ENCODE results near the gene OR56B4.

OR56B4 gene

DNA sequence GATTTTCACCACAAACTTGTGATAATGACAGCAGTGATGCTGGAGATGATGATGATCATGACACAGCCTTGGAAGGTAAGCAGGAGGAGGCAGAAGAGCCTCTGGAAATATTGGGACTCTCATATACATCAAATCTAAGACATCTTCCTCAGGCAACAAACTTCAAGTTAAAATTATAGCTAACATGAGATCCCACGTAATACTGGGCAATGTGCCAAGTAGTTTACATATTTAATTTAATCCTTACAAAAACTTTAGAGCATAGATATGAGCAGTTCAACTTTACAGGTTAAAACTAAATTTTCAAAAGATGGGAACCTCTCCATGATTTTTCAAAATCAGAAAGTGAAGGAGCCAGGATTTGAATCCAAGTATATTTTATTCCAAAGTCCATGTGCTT, 43.6 kb downstream of the OR56B4 start:
- no peak overlapping the region for H3K27ac ChIP-seq (ENCODE audit: low read length)
- no peaks in the 10 kb centered on the region for H3K9me2 ChIP-seq (replicated peaks; ENCODE audit: insufficient read depth, low read length)
- DNase-seq = no peak
- H3K4me2 ChIP-seq (ENCODE audit: low read depth, low read length) = no peak overlapping the region
- H4K20me1 ChIP-seq (ENCODE audit: insufficient read depth, low read length) = no peaks in the 10 kb centered on the region
- no peaks in the 10 kb centered on the region for H3K79me2 ChIP-seq (ENCODE audit: low read length)
- no peak overlapping the region for H2AFZ ChIP-seq (ENCODE audit: low read length)
- H3K4me1 ChIP-seq (ENCODE audit: low read length) = no peaks in the 10 kb centered on the region
- H3K9ac ChIP-seq (ENCODE audit: low read length) = no peak overlapping the region
- TF ChIP-seq CTCF (IDR thresholded peaks at IDR 0.05; ENCODE audit: low read length) (no peak), EZH2phosphoT487 (IDR thresholded peaks at IDR 0.05; ENCODE audit: low read length) (no peak), EZH2 (optimal IDR thresholded peaks at IDR 0.05; ENCODE audit: low read depth, low read length) (no peak)
- H3F3A ChIP-seq (ENCODE audit: insufficient read depth, low read length) = no peaks in the 10 kb centered on the region
- no peak overlapping the region for H3K4me3 ChIP-seq (ENCODE audit: low read length)
- H3K9me3 ChIP-seq (replicated peaks; ENCODE audit: insufficient read depth, low read length) = no peaks in the 10 kb centered on the region
- no peaks in the 10 kb centered on the region for H3K27me3 ChIP-seq (replicated peaks; ENCODE audit: insufficient read depth, low read length)
- no peaks in the 10 kb centered on the region for H3K36me3 ChIP-seq (replicated peaks; ENCODE audit: insufficient read depth, low read length)

DNA sequence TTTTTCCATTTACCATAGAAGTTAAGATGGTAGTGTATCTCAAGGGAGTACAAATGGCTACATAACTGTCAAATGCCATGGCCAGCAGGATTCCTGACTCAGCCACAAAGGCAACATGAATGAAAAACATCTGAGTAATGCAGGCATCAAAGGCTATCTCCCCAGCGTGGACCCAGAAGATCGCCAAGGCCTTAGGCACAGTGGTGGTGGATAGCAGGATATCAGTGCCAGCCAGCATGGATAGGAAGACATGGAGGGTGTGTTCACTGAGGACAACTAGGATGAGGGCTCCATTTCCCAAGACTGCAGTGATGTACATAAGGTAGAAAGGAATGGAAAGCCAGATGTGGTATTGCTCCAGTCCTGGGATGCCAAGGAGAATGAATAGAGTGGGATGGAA, 44.6 kb downstream of the OR56B4 start:
- no peak for TF ChIP-seq CTCF (IDR thresholded peaks at IDR 0.05; ENCODE audit: low read length)
- TF ChIP-seq EZH2 (optimal IDR thresholded peaks at IDR 0.05; ENCODE audit: low read depth, low read length) = no peak
- TF ChIP-seq EZH2phosphoT487 (IDR thresholded peaks at IDR 0.05; ENCODE audit: low read length) = no peak
- Histone ChIP-seq H3K9ac (ENCODE audit: low read length) (no peak overlapping the region), H3K4me1 (ENCODE audit: low read length) (no peaks in the 10 kb centered on the region), H3K4me3 (ENCODE audit: low read length) (no peak overlapping the region), H3K4me2 (ENCODE audit: low read depth, low read length) (no peak overlapping the region), H3K27me3 (replicated peaks; ENCODE audit: insufficient read depth, low read length) (no peaks in the 10 kb centered on the region), H3K9me2 (replicated peaks; ENCODE audit: insufficient read depth, low read length) (no peaks in the 10 kb centered on the region), H2AFZ (ENCODE audit: low read length) (no peak overlapping the region), H3K36me3 (replicated peaks; ENCODE audit: insufficient read depth, low read length) (no peaks in the 10 kb centered on the region), H3K79me2 (ENCODE audit: low read length) (no peaks in the 10 kb centered on the region), H3K9me3 (replicated peaks; ENCODE audit: insufficient read depth, low read length) (no peaks in the 10 kb centered on the region), H4K20me1 (ENCODE audit: insufficient read depth, low read length) (no peaks in the 10 kb centered on the region), H3F3A (ENCODE audit: insufficient read depth, low read length) (no peaks in the 10 kb centered on the region), H3K27ac (ENCODE audit: low read length) (no peak overlapping the region)
- no peak for DNase-seq

DNA sequence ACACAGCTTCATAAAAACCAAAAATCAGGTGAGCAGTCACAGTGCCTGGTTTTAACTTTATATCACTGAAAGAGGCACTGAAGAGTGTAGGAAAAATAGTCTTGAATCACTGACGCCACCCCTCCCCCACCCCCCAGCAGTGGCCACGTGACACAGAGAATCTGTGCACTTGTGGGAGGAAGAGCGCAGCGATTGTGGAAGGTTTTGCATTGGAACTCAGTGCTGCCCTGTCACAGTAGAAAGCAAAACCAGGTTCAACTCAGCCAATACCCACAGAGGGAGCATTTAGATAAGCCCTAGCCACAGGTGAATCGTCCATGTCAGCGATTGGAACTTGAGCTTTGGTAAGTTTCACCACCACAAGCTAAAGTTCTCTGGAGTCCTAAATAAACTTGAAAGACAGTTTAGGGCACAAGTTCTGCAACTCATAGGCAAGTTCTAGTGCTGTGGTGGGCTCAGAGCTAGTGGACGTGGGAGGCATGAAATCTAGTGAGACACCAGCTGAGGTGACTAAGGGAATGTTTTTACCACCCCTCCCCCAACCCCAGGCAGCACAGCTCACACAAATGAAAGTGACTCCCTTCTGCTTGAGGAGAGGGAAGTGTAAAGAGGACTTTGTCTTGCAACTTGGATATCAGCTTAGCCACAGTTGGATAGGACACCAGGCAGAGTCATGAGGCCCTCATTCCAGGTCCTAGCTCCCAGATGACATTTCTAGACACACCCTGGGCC, 49.3 kb downstream of the OR56B4 start:
- no peaks in the 10 kb centered on the region for H3K79me2 ChIP-seq (ENCODE audit: low read length)
- H3K4me1 ChIP-seq (ENCODE audit: low read length) = no peaks in the 10 kb centered on the region
- H3K9me3 ChIP-seq (replicated peaks; ENCODE audit: insufficient read depth, low read length) = no peaks in the 10 kb centered on the region
- H3K4me2 ChIP-seq (ENCODE audit: low read depth, low read length) = no peak overlapping the region
- no peak overlapping the region for H3K9ac ChIP-seq (ENCODE audit: low read length)
- no peaks in the 10 kb centered on the region for H3K36me3 ChIP-seq (replicated peaks; ENCODE audit: insufficient read depth, low read length)
- DNase-seq = no peak
- no peaks in the 10 kb centered on the region for H3K9me2 ChIP-seq (replicated peaks; ENCODE audit: insufficient read depth, low read length)
- TF ChIP-seq CTCF (IDR thresholded peaks at IDR 0.05; ENCODE audit: low read length) (no peak), EZH2phosphoT487 (IDR thresholded peaks at IDR 0.05; ENCODE audit: low read length) (no peak), EZH2 (optimal IDR thresholded peaks at IDR 0.05; ENCODE audit: low read depth, low read length) (no peak)
- no peaks in the 10 kb centered on the region for H4K20me1 ChIP-seq (ENCODE audit: insufficient read depth, low read length)
- no peaks in the 10 kb centered on the region for H3F3A ChIP-seq (ENCODE audit: insufficient read depth, low read length)
- no peaks in the 10 kb centered on the region for H3K27me3 ChIP-seq (replicated peaks; ENCODE audit: insufficient read depth, low read length)
- no peak overlapping the region for H3K4me3 ChIP-seq (ENCODE audit: low read length)
- H2AFZ ChIP-seq (ENCODE audit: low read length) = no peak overlapping the region
- no peak overlapping the region for H3K27ac ChIP-seq (ENCODE audit: low read length)
